ENCODE measurements around the gene NUDCD3. TPM values are rescaled to one million over a fixed set of nuclear protein-coding genes. Genes with fewer than 3 reads are reported as not detected.

NUDCD3 gene
- polyA plus RNA-seq, 12 donors: 57.6 to 103 (median 71.3) TPM; not detected in 1

GRCh38 chr7:44403176-44403759 lies 87.2 kb downstream of the NUDCD3 start:
- DNase-seq: no peak

- no peak for DNase-seq
Measured at GRCh38 chr7:44402401-44403060, 87.9 kb downstream of the NUDCD3 start.

DNA sequence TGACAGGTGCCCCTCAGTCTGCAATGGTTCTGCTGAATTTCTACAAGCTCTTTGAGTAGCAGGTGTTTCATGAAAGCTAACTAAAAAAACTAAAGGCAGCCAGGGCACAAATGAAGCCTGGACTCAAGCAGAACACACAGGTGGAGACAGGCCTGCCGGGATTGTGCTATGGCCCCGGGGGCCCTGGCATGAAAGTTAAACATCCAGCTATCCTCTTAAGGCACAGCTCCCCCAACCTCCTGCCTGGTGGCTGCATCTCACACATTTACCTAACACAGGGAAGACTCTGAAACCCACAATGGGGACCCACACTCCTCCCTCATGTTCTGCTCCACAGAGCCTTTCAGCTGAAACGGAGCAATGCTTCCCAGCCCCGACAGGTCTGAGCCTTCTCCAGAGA lies 88.8 kb downstream of the NUDCD3 start:
- no peak for DNase-seq

DNA sequence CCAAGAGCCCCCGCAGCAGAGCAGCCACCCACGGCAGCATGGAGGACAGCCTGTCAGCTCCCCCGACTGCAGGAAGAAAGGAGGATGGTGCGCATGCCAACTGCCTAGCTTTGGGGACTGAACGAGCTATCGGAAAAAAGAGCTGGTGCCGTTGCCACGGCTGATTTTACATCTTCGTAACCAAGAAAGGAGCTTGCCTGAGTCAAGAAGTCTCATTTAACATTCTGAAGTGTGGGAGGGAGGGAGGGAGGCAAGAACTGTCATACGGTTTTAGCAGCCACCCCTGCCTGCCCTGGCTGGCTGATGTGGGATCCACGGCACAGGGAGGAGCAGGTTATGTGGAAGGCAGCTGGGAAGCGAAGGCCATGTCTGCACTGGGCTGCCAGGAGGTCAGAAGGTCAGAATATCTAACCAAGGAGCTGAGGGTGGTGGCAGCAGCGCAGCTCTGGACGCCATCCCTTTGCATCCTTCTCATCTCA lies 90.4 kb downstream of the NUDCD3 start:
- DNase-seq: no peak

DNA sequence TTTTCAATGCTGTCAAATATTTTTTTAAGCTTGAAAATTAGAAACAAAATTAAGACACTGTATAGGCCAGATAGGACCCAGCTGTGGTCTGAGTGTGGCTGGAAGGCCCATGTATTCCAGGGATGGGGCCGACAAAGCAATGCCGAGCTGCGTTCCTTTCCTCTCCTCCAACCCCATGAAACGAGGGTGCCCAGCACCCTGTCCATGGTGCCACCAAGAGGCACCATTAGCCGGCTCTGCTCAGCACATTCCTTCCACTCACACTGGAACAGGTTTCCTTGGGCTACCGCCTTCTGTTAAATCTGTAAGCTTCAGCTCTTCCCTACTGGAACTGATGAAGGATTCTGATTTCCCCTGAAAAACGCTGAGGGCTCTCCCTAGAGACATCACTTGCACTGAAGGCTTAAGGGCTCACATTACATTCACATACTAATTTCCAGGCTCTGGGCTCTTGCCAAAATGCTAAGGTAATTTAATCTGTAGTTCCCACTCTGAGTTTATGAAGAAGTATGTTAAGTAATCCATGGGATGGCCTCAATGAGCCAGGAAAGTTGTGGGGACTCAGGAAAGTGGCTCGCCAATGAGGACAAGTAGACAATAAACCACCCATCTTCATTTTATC lies 91.4 kb downstream of the NUDCD3 start:
- DNase-seq: no peak

GRCh38 chr7:44398511-44398911 lies 91.9 kb downstream of the NUDCD3 start:
- DNase-seq: peak; percentile 29

- no peak for DNase-seq
Measured at GRCh38 chr7:44396931-44397545, 93.4 kb downstream of the NUDCD3 start.

- no peak for DNase-seq
Measured at GRCh38 chr7:44396496-44396895, 94.0 kb downstream of the NUDCD3 start.

DNA sequence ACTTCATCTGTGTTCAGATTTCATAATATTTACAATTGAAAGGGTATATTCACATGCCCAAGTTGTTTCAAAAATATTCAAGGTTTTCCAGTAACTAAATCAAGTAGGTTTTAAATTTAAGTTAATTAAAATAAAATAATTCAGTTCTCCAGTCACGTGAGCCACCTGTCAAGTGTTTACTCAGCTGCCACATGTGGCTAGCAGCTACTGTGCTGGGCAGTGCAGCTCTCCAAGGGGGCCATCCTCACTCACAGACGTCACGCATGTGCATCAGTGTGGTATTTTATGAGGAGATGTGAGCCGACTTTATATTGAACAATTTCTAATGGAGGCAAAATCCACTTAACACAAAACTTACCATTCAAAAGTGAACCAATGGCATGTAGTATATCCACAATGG lies 95.4 kb downstream of the NUDCD3 start:
- no peak for DNase-seq

DNA sequence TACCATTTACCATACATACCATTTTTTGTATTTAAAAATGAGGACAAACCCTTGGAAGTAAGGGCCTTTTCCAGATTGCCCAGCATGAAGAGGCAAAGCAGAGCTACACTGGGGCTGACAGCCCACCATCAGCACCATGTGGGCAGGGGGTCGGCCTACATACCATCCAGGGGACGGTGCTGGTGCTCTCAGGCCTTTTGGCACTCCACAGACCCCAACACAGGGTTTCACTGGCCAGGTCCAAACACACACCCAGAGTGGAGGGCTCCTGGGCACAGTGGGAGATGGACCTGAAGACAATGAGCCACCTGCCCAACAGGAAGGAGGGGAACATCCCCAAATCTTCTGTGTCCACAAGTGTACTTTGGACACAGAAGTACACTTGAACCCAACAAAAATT lies 95.8 kb downstream of the NUDCD3 start:
- no peak for DNase-seq

GRCh38 chr7:44394112-44394447 lies 96.4 kb downstream of the NUDCD3 start:
- no peak for DNase-seq

DNA sequence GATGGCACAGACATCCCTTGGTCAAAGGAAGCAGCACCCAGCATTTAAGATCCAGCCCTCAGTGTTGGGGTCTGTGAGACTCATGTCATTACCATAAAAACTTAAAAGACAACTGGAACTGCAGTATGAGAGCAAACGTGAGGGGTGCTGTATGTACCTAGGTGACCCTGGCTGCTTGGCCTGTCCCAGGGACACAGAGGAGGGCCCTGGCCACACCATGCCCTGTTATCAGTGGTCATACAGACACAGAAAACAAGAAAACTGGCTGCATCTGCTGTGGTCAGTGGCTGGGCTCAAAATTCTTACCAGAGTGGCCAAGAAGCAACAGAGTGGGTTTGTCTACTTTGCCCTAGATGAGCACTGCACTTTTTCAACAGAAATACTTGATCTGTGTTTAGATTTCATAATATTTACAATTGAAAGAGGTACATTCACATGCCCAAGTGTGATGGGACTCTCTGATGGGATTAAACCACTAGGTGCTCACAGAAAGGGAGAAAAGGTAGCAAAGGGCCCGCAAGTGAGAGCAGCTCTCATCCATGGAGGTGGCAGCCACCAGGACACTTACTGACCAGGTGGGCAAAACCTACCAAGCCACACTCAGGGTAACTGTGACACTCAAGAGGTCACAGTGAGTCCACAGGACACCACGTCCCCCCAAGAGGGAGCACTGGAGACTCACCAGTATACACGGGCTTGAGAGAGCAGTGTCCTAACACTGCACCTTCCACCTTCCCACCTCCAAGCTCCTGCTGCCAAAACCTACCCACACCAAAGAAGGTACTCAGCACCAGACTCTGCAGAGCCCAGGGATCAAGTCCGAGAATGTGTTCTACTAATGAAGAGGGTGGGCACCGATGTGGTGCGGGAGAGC lies 97.0 kb downstream of the NUDCD3 start:
- DNase-seq: no peak

- no peak for DNase-seq
Measured at GRCh38 chr7:44392618-44393010, 97.8 kb downstream of the NUDCD3 start.

DNA sequence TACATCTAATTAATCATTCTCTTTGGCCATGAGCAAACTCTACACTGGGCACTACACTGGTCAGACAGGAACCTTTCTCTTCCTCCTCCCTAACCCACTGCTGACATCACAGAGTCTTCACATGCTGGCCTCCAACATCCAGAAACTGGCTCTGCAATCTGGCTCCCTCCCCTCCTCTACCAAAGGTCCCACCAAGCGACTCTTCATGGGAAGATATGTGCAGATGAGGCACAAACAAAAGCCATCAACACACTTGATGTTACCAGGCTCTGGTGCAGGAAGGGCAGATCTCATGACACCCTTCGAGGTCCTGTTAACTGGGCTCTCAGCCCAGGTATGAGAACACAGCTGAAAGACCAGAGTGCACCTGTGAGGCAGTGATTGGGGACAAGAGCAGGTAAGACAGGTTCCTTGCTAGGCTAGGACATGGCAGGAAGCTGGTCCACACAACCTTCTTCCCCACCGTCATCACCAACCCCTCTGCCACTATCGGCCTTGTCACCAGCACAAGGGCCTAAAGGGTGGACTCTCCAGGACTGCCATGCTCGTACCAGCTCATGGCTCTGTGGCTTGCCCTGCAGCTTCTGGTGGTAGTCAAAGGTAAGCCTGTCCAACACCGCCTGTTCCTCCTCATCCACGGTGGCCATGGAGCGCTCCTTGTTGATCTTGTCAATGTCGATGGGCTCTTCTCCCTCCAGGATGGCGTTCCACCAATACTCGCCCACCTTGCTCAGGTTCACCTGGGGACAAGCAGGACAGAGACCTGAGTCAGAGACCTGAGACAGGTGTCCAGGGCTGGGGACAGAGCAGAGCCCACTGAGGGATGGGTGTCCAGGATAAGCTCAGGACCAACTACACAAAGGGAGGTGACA lies 98.5 kb downstream of the NUDCD3 start:
- DNase-seq: no peak

DNA sequence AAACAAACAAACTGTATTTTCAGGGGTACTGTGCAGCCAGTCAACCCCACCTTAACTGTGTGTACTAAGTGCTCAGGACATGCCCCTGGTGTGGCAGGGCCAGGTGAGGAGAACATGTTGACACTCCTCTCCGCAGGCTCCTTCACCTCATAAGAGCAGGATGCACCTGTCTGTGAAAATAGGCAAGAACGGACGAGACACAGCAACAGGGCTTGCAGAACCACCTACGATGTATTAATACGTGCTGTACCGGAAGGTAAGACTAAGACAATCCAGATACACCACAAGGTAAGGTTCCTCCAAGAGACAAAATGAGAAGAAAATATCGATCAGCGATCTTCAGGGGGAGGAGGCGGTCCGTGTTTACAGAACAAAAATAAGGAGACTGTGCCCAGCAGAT lies 99.3 kb downstream of the NUDCD3 start:
- DNase-seq: no peak

GRCh38 chr7:44390701-44391100 lies 99.8 kb downstream of the NUDCD3 start:
- DNase-seq: no peak

GRCh38 chr7:44388089-44388970 lies 102.1 kb downstream of the NUDCD3 start:
- DNase-seq: no peak

DNA sequence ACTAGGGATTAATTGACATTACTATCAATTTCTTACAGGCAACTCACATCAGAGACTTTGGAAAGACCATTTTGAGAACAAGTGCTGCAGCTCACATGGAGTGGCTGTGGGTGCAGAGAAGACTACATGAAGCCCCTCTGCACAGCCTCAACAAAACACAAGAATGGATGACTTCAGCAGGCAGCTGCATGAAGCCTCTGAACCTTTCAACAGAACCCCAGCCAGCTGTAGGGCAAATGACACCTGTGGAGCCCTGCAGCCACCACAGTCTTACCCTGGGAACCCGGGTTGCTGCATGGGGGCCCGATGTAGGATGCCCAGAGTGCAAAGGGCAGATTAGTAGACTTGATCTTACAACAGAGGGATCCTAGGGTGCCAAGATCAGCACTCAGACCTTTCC lies 103.1 kb downstream of the NUDCD3 start:
- no peak for DNase-seq

GRCh38 chr7:44386139-44386913 lies 104.1 kb downstream of the NUDCD3 start:
- DNase-seq: no peak
